K562 (cell line): ENCODE measurements around the gene SERINC5.

Experiments
- CTCF ChIP-seq, 3 experiments: IDR thresholded peaks in 2 of 3; conservative IDR thresholded peaks in 1 of 3; 2 replicates each; pipeline ENCODE4 v1.5.1; 2011 to 2012; ENCODE audit warnings: low read length in 3 of 3, mild to moderate bottlenecking in 3 of 3, control low read depth in 2 of 3, improper control_type of control experiment in 1 of 3, inconsistent platforms in 1 of 3, low read depth in 1 of 3, mixed read lengths in 1 of 3, moderate library complexity in 1 of 3; ENCODE audit not compliant: insufficient read depth in 2 of 3
- ETV6 ChIP-seq, 3 experiments: fragments of 150-350 bp in 1 of 3; sonication (generic) in 1 of 3; formaldehyde crosslinking in 1 of 3; IDR thresholded peaks; 2 replicates each; pipeline versions ENCODE4 v1.6.1 to v1.8.0; 2014 to 2022; ENCODE audit warnings: borderline replicate concordance in 2 of 3, low read depth in 2 of 3, antibody characterized with exemption in 1 of 3, low read length in 1 of 3, mild to moderate bottlenecking in 1 of 3, missing genetic modification reagents in 1 of 3
- MITF ChIP-seq: IDR thresholded peaks from 2 replicates; pipeline ENCODE4 v1.6.1; 2014; ENCODE audit warnings: antibody characterized with exemption
- NFXL1 ChIP-seq: fragments of 450-650 bp; formaldehyde crosslinking; IDR thresholded peaks from 2 replicates; pipeline ENCODE4 v1.4.0; 2021; ENCODE audit warnings: mild to moderate bottlenecking
- POLR2AphosphoS5 ChIP-seq: IDR thresholded peaks from 2 replicates; pipeline ENCODE4 v1.6.1; 2011; ENCODE audit warnings: mild to moderate bottlenecking, low read depth, low read length, moderate library complexity; ENCODE audit not compliant: control insufficient read depth, insufficient read depth

- TF ChIP-seq NFXL1 (CRISPR knock-in tag) (no peak), ETV6 (IDR thresholded peaks at IDR 0.05; ENCODE audit: borderline replicate concordance in 1 of 2, low read depth in 2 of 2, low read length in 1 of 2) (no peak), ETV6 (CRISPR knock-in tag; IDR thresholded peaks at IDR 0.05; ENCODE audit: borderline replicate concordance) (no peak), CTCF (IDR thresholded peaks at IDR 0.05 in 2 of 3, conservative IDR thresholded peaks at IDR 0.05 in 1 of 3; ENCODE audit: insufficient read depth in 2 of 3, low read depth in 1 of 3, low read length in 3 of 3) (no peak), MITF (no peak), POLR2AphosphoS5 (no peak)
These were observed 80.5 kb downstream of the SERINC5 start for GRCh38 chr5:80175337-80175736.
